DND-41 (cell line): ENCODE data around the gene NGLY1.
A peak's percentile ranks its signal among the peaks of the same experiment; 100 is the strongest.

Source experiments
- CTCF ChIP-seq: IDR thresholded peaks from 2 replicates; pipeline ENCODE4 v1.5.1; 2012; ENCODE audit warnings: borderline replicate concordance, low read length, moderate library complexity, mild to moderate bottlenecking; ENCODE audit not compliant: poor library complexity, severe bottlenecking; ENCODE audit errors: extremely low read depth
- EZH2 ChIP-seq: IDR thresholded peaks from 3 replicates; pipeline ENCODE4 v1.6.1; 2012; ENCODE audit warnings: borderline replicate concordance, low read depth, mild to moderate bottlenecking, moderate library complexity, low read length, inconsistent platforms; ENCODE audit not compliant: severe bottlenecking

GRCh38 chr3:25831578-25831977 lies 48.3 kb upstream of the NGLY1 start:
- peak; percentile 48 for TF ChIP-seq CTCF
- no peak for TF ChIP-seq EZH2
